Tibial nerve (tissue), 4 donors: ENCODE data around the gene SPIRE2. TPM values are rescaled to one million over a fixed set of nuclear protein-coding genes. Genes with fewer than 3 reads are reported as not detected.

ENCODE experiments used
- DNase-seq, 2 donors: peaks; one replicate each; pipeline ENCODE4 v3.0.0-alpha.2; 2019; ENCODE audit warnings: low spot score in 2 of 2
- H3K27ac ChIP-seq, 4 donors: fragments of 200-600 bp; sonication (generic) in 3 of 4; one replicate each; pipeline ENCODE4 v1.5.1; 2017 to 2019; ENCODE audit warnings: mild to moderate bottlenecking in 1 of 4
- H3K27me3 ChIP-seq, 2 donors: fragments of 200-600 bp; sonication (generic) in 1 of 2; one replicate each; pipeline versions ENCODE4 v1.5.1 to v1.6.0; 2017 to 2019
- H3K36me3 ChIP-seq, 3 donors: fragments of 200-600 bp; sonication (generic); one replicate each; pipeline ENCODE4 v1.5.1; 2018 to 2019
- H3K4me1 ChIP-seq, 4 donors: fragments of 200-600 bp; sonication (generic) in 3 of 4; one replicate each; pipeline ENCODE4 v1.5.1; 2017 to 2019
- H3K4me3 ChIP-seq, 4 donors: fragments of 200-600 bp; sonication (generic) in 3 of 4; one replicate each; pipeline ENCODE4 v1.5.1; 2017 to 2019; ENCODE audit warnings: mild to moderate bottlenecking in 1 of 4, moderate library complexity in 1 of 4
- H3K9me3 ChIP-seq, 4 donors: fragments of 200-600 bp; sonication (generic) in 3 of 4; one replicate each; pipeline ENCODE4 v1.5.1; 2017 to 2019
- EP300 ChIP-seq, 2 donors: sonication (generic); formaldehyde crosslinking; IDR thresholded peaks; one replicate each; pipeline ENCODE4 v1.6.1; 2017; ENCODE audit warnings: antibody characterized with exemption in 2 of 2, mild to moderate bottlenecking in 1 of 2
- POLR2A ChIP-seq, 2 donors: fragments of 450-650 bp; IDR thresholded peaks; one replicate each; pipeline ENCODE4 v1.6.1; 2017; ENCODE audit warnings: antibody characterized with exemption in 2 of 2, mild to moderate bottlenecking in 2 of 2, moderate library complexity in 2 of 2
- WGBS, 2 donors: methylation state at CpG; one replicate each; pipeline ENCODE4 v1.1.5; 2018; 5-methylcytosine and 5-hydroxymethylcytosine counted together
- total RNA-seq, 4 donors: library from RNA; depleted of rRNA; stranded (reverse); fragments of >200 nt; gene quantifications; one replicate each; pipeline ENCODE4 v1.1.0, GENCODE V29; 2016
- TF ChIP-seq, protein P1 (sequence below), 5 experiments: fragments of 200-600 bp in 3 of 5; fragments of 450-650 bp in 2 of 5; sonication (generic) in 3 of 5; IDR thresholded peaks; one replicate each; pipeline ENCODE4 v1.5.1; 2016 to 2019; ENCODE audit warnings: antibody characterized with exemption in 5 of 5, mild to moderate bottlenecking in 3 of 5, moderate library complexity in 2 of 5

SPIRE2 gene
- total RNA-seq, 4 donors from 2014 or later = 1.1 to 7.2 (median 3.1) TPM; not detected in 1

DNA sequence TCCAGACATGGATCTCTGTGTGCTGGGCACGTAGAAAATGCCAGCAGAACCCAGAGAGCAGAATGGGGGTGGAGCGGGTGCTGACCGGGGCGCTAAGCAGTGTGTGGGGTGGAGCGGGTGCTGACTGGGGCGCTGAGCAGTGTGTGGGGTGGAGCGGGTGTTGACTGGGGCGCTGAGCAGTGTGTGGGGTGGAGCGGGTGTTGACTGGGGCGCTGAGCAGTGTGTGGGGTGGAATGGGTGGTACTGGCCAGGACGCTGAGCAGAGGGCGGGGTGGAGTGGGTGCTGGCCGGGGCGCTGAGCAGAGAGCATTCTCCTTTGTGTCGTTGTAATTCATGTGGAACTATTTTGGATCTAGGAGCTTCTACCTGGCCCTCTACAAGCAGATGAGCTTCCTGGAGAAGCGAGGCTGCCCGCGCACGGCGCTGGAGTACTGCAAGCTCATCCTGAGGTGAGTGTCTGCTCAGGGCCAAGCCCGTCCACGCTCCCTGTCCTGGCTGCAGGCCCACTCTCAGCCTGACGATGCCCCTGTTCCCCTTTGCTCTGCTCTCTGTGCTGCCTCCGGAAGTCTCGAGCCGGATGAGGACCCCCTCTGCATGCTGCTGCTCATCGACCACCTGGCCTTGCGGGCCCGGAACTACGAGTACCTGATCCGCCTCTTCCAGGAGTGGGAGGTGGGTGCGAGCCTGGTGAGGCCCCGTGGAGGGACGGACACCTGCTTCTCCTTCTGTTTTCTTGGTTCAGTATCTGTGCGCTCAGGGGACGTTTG is 70.1 kb downstream of the SPIRE2 start:
- Histone ChIP-seq H3K36me3 (peaks cover 5 to 89% (median 24%) of the 10 kb centered on the region in 3 donors), H3K27me3 (no peaks in the 10 kb centered on the region), H3K27ac (peak overlapping the region in 1 of 4 donors; percentile 48), H3K4me3 (no peak overlapping the region), H3K4me1 (no peaks in the 10 kb centered on the region), H3K9me3 (no peaks in the 10 kb centered on the region)
- no peak for DNase-seq
- TF ChIP-seq, protein P1, sequence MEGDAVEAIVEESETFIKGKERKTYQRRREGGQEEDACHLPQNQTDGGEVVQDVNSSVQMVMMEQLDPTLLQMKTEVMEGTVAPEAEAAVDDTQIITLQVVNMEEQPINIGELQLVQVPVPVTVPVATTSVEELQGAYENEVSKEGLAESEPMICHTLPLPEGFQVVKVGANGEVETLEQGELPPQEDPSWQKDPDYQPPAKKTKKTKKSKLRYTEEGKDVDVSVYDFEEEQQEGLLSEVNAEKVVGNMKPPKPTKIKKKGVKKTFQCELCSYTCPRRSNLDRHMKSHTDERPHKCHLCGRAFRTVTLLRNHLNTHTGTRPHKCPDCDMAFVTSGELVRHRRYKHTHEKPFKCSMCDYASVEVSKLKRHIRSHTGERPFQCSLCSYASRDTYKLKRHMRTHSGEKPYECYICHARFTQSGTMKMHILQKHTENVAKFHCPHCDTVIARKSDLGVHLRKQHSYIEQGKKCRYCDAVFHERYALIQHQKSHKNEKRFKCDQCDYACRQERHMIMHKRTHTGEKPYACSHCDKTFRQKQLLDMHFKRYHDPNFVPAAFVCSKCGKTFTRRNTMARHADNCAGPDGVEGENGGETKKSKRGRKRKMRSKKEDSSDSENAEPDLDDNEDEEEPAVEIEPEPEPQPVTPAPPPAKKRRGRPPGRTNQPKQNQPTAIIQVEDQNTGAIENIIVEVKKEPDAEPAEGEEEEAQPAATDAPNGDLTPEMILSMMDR (IDR thresholded peaks at IDR 0.05) = no peak
- TF ChIP-seq POLR2A (IDR thresholded peaks at IDR 0.05) = no peak
- no peak for TF ChIP-seq EP300 (IDR thresholded peaks at IDR 0.05)
- WGBS, 2 donors = 82 to 88% methylated on average over 36 of the region's 36 CpGs

GRCh38 chr16:89899879-89900481 is 71.7 kb downstream of the SPIRE2 start:
- H3K27me3 ChIP-seq = no peaks in the 10 kb centered on the region
- H3K4me3 ChIP-seq = no peak overlapping the region
- no peak for DNase-seq
- H3K36me3 ChIP-seq = peaks cover 5 to 89% (median 24%) of the 10 kb centered on the region in 3 donors
- H3K27ac ChIP-seq = no peak overlapping the region
- 91 to 93% methylated on average over 20 of the region's 20 CpGs for WGBS, 2 donors
- H3K4me1 ChIP-seq = no peaks in the 10 kb centered on the region
- H3K9me3 ChIP-seq = no peaks in the 10 kb centered on the region
- TF ChIP-seq, protein P1 (IDR thresholded peaks at IDR 0.05) = no peak

DNA sequence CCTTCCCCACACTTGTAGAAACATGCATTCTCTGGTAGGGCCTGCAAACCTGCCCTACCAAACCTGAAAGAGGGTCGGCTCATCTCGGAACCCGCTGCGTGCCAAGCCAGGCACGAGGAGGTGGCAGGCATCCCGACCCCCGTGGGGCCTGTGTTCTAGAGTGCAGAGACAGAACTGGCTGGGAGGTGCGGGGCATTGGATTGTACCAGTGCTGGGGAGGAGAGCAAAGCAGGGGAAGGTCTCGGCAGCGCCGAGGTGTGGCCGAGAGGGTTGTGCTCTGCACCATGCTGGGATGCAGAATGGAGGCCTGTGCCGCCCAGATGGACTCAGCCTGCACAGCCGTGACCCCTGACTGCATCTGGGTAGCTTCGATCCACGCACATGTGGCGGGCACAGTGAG is 72.6 kb downstream of the SPIRE2 start:
- no peak for DNase-seq
- 87 to 90% methylated on average over 12 to 17 of the region's 17 CpGs for WGBS, 2 donors
- Histone ChIP-seq H3K36me3 (peaks cover 5 to 89% (median 20%) of the 10 kb centered on the region in 3 donors), H3K4me1 (no peaks in the 10 kb centered on the region), H3K9me3 (no peaks in the 10 kb centered on the region), H3K4me3 (no peak overlapping the region), H3K27me3 (no peaks in the 10 kb centered on the region), H3K27ac (no peak overlapping the region)
- TF ChIP-seq, protein P1 (IDR thresholded peaks at IDR 0.05) = no peak
- no peak for TF ChIP-seq EP300 (IDR thresholded peaks at IDR 0.05)
- TF ChIP-seq POLR2A (IDR thresholded peaks at IDR 0.05) = no peak

DNA sequence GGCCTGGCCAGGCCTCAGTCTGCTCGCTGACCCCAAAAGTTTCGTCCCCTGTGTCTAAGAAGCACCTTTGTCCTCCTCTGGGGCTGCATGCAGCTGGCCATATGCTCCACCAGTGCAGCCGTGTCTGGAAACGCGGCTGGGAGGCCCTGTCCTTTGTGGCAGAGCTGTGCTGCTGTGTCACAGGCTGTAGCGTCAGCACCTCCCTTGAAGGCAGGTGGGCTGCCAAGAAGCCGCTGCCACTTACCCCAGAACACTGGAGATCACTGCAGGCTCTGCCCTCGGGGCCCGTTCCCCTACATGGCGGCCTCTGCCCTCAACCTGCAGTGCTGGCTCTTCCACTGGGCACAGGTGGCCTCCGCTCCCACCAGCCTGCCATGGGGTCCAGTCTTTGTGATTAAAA is 74.7 kb downstream of the SPIRE2 start:
- no peak for DNase-seq
- no peaks in the 10 kb centered on the region for H3K27me3 ChIP-seq
- TF ChIP-seq, protein P1 (IDR thresholded peaks at IDR 0.05) = no peak
- TF ChIP-seq EP300 (IDR thresholded peaks at IDR 0.05) (no peak), POLR2A (IDR thresholded peaks at IDR 0.05) (no peak)
- peak overlapping the region in 1 of 4 donors; percentile 18 for H3K27ac ChIP-seq
- no peaks in the 10 kb centered on the region for H3K4me1 ChIP-seq
- no peak overlapping the region for H3K4me3 ChIP-seq
- H3K36me3 ChIP-seq = peaks cover 5 to 89% (median 29%) of the 10 kb centered on the region in 3 donors
- 58 to 83% methylated on average over 10 to 11 of the region's 11 CpGs for WGBS, 2 donors
- no peaks in the 10 kb centered on the region for H3K9me3 ChIP-seq

- H3K27me3 ChIP-seq = no peaks in the 10 kb centered on the region
- no peak overlapping the region for H3K27ac ChIP-seq
- no peak overlapping the region for H3K4me3 ChIP-seq
- H3K36me3 ChIP-seq = peaks cover 3 to 89% (median 23%) of the 10 kb centered on the region in 3 donors
- H3K4me1 ChIP-seq = no peaks in the 10 kb centered on the region
- 87% methylated on average over 18 to 19 of the region's 19 CpGs for WGBS, 2 donors
- DNase-seq = no peak
- no peaks in the 10 kb centered on the region for H3K9me3 ChIP-seq
- no peak for TF ChIP-seq EP300 (IDR thresholded peaks at IDR 0.05)
- TF ChIP-seq, protein P1 (IDR thresholded peaks at IDR 0.05) = no peak
Measured at GRCh38 chr16:89903908-89904515, 75.7 kb downstream of the SPIRE2 start.
